A549 (cell line): Measurements from ENCODE around the gene RABEP1. TPM values are rescaled to one million over a fixed set of nuclear protein-coding genes. Genes with fewer than 3 reads are reported as not detected.

Experiments used
- ATAC-seq, 2 experiments: fragments of 200-7000 bp in 1 of 2; fragments of >200 bp in 1 of 2; cut with Nextera tagmentation in 1 of 2; cut with Tn5 transposase in 1 of 2; 3 replicates each; pipeline versions ENCODE4 v1.8.0 to v1.9.1; 2018 to 2020; ENCODE audit warnings: mild to moderate bottlenecking in 1 of 2, moderate library complexity in 1 of 2
- CTCF ChIA-PET: fragments of 300-600 bp; sonication (Branson Sonifier 250); formaldehyde crosslinking; extraction: SDS; loops from one replicate; lab custom pipeline; 2021; ENCODE audit warnings: antibody characterized with exemption, inconsistent platforms; lab: Yijun Ruan, JAX
- POLR2A ChIA-PET: fragments of 350-600 bp; formaldehyde crosslinking; extraction: SDS; loops from one replicate; lab custom pipeline; 2021; ENCODE audit warnings: antibody characterized with exemption, inconsistent platforms; lab: Yijun Ruan, JAX
- DNase-seq, 2 experiments: peaks; one replicate each; pipeline versions ENCODE4 v3.0.0 to v3.0.0-alpha.2; 2011 to 2016; ENCODE audit warnings: low read depth in 1 of 2, low spot score in 1 of 2
- FAIRE-seq: peaks from 2 replicates; lab custom pipeline; 2011; peaks lifted over from hg19 to GRCh38; lab: Jason Lieb, UNC
- H3K27ac ChIP-seq, 2 experiments: fragments of >200 bp; sonication (Bioruptor Twin); formaldehyde crosslinking; 3 replicates each; pipeline ENCODE4 v1.5.1; 2016 to 2017
- H3K4me1 ChIP-seq: fragments of >200 bp; sonication (Bioruptor Twin); formaldehyde crosslinking; 3 replicates; pipeline ENCODE4 v1.6.1; 2016
- H3K4me2 ChIP-seq: fragments of >200 bp; sonication (Bioruptor Twin); formaldehyde crosslinking; 3 replicates; pipeline ENCODE4 v1.6.1; 2016
- H3K4me3 ChIP-seq: fragments of >200 bp; sonication (Bioruptor Twin); formaldehyde crosslinking; 3 replicates; pipeline ENCODE4 v1.5.1; 2016
- H3K9me3 ChIP-seq: fragments of >200 bp; sonication (Bioruptor Twin); formaldehyde crosslinking; 3 replicates; pipeline ENCODE4 v1.6.1; 2016
- BCL3 ChIP-seq: fragments of >200 bp; sonication (Bioruptor Twin); formaldehyde crosslinking; IDR thresholded peaks from 3 replicates; pipeline ENCODE4 v1.6.1; 2016
- CHD2 ChIP-seq: fragments of 150-350 bp; IDR thresholded peaks from 2 replicates; pipeline ENCODE4 v1.6.1; 2014; ENCODE audit warnings: low read length; ENCODE audit not compliant: partially characterized antibody
- CHD4 ChIP-seq: fragments of 200-600 bp; sonication (generic); IDR thresholded peaks from 2 replicates; pipeline ENCODE4 v1.6.1; 2016; ENCODE audit warnings: antibody characterized with exemption, mild to moderate bottlenecking, borderline replicate concordance
- EHF ChIP-seq: fragments of 250-450 bp; sonication (Bioruptor Pico); IDR thresholded peaks from 2 replicates; pipeline ENCODE4 v1.5.0; 2020; ENCODE audit warnings: mild to moderate bottlenecking
- ESRRA ChIP-seq: fragments of 150-350 bp; IDR thresholded peaks from 2 replicates; pipeline ENCODE4 v1.6.1; 2014; ENCODE audit warnings: mild to moderate bottlenecking, low read length, borderline replicate concordance
- FOXS1 ChIP-seq: fragments of 250-450 bp; sonication (Bioruptor Pico); IDR thresholded peaks from 2 replicates; pipeline ENCODE4 v1.5.0; 2020; ENCODE audit warnings: mild to moderate bottlenecking, moderate library complexity
- GATA3 ChIP-seq: IDR thresholded peaks from 2 replicates; pipeline ENCODE4 v1.6.1; 2012; ENCODE audit warnings: borderline replicate concordance
- HDAC2 ChIP-seq: fragments of 200-600 bp; sonication (generic); IDR thresholded peaks from 2 replicates; pipeline ENCODE4 v1.6.1; 2016
- HES2 ChIP-seq: fragments of >200 bp; sonication (Bioruptor Twin); formaldehyde crosslinking; IDR thresholded peaks from 2 replicates; pipeline ENCODE4 v1.6.1; 2016
- HEYL ChIP-seq: fragments of 250-450 bp; sonication (Bioruptor Pico); IDR thresholded peaks from 2 replicates; pipeline ENCODE4 v1.8.0; 2021; ENCODE audit warnings: mild to moderate bottlenecking, moderate library complexity
- HMGXB4 ChIP-seq: fragments of 250-450 bp; sonication (Bioruptor Pico); IDR thresholded peaks from 2 replicates; pipeline ENCODE4 v1.5.0; 2021; ENCODE audit warnings: mild to moderate bottlenecking, moderate library complexity, borderline replicate concordance
- HOXA7 ChIP-seq: fragments of 250-450 bp; sonication (Bioruptor Pico); IDR thresholded peaks from 2 replicates; pipeline ENCODE4 v1.5.0; 2020; ENCODE audit warnings: mild to moderate bottlenecking, moderate library complexity
- HOXB5 ChIP-seq: fragments of 250-450 bp; sonication (Bioruptor Pico); IDR thresholded peaks from 2 replicates; pipeline ENCODE4 v1.5.0; 2020; ENCODE audit warnings: mild to moderate bottlenecking, moderate library complexity
- JUNB ChIP-seq: fragments of >200 bp; sonication (Bioruptor Twin); formaldehyde crosslinking; IDR thresholded peaks from 2 replicates; pipeline ENCODE4 v1.6.1; 2016
- KDM5A ChIP-seq: fragments of 200-600 bp; sonication (generic); IDR thresholded peaks from 2 replicates; pipeline ENCODE4 v1.6.1; 2016; ENCODE audit warnings: antibody characterized with exemption, mild to moderate bottlenecking
- MAX ChIP-seq: IDR thresholded peaks from 2 replicates; pipeline ENCODE4 v1.6.1; 2012
- MAZ ChIP-seq: fragments of 150-350 bp; IDR thresholded peaks from 2 replicates; pipeline ENCODE4 v1.6.1; 2014; ENCODE audit warnings: antibody characterized with exemption, low read depth, low read length, borderline replicate concordance
- NFE2L2 ChIP-seq: fragments of 150-350 bp; conservative IDR thresholded peaks from 2 replicates; pipeline ENCODE4 v1.6.1; 2014; ENCODE audit warnings: low read length
- PHF8 ChIP-seq: fragments of 200-600 bp; sonication (generic); IDR thresholded peaks from 2 replicates; pipeline ENCODE4 v1.6.1; 2016; ENCODE audit warnings: low read depth, mild to moderate bottlenecking, antibody characterized with exemption, moderate library complexity, borderline replicate concordance
- POLR2AphosphoS2 ChIP-seq: conservative IDR thresholded peaks from 2 replicates; pipeline ENCODE4 v1.6.1; 2012; ENCODE audit warnings: low read length, improper control_type of control experiment, inconsistent platforms
- RCOR1 ChIP-seq: fragments of 150-350 bp; IDR thresholded peaks from 2 replicates; pipeline ENCODE4 v1.6.1; 2014; ENCODE audit warnings: antibody characterized with exemption, low read length, low read depth
- RNF2 ChIP-seq: fragments of 200-600 bp; sonication (generic); IDR thresholded peaks from 2 replicates; pipeline ENCODE4 v1.6.1; 2016; ENCODE audit warnings: low read depth, mild to moderate bottlenecking, antibody characterized with exemption, moderate library complexity, borderline replicate concordance
- ZFP36 ChIP-seq: fragments of 450-650 bp; IDR thresholded peaks from 2 replicates; pipeline ENCODE4 v1.6.1; 2014; ENCODE audit warnings: borderline replicate concordance; ENCODE audit not compliant: partially characterized antibody
- ZSCAN20 ChIP-seq: fragments of 250-450 bp; sonication (Bioruptor Pico); IDR thresholded peaks from 2 replicates; pipeline ENCODE4 v1.8.0; 2022; ENCODE audit warnings: mild to moderate bottlenecking, moderate library complexity
- WGBS: methylation state at CpG from one replicate; pipeline ENCODE4 v1.1.6; 2017; ENCODE audit errors: missing lambda C conversion rate; 5-methylcytosine and 5-hydroxymethylcytosine counted together
- polyA plus RNA-seq, 4 experiments: library from polyadenylated mRNA; depleted of rRNA in 3 of 4; stranded (reverse); fragments of >200 nt; fragmentation: RNase III in 1 of 4; extraction: RNeasy Plus Mini Kit Qiagen cat#74134 plus additional on column Dnase treatment in 1 of 4; gene quantifications; 2 replicates in 3 of 4; 3 replicates in 1 of 4; pipeline ENCODE4 v1.2.3, GENCODE V29; 2011 to 2017

RABEP1 gene
- polyA plus RNA-seq, 2 of the 4 experiments (the other 2 are of a cell fraction) = 44.7 to 65.5 TPM

- Histone ChIP-seq H3K27ac (no peak overlapping the region), H3K4me1 (no peaks in the 10 kb centered on the region), H3K4me2 (no peak overlapping the region), H3K4me3 (no peak overlapping the region), H3K9me3 (no peaks in the 10 kb centered on the region)
- CTCF ChIA-PET = interaction anchor here (1.1 to 1.4 kb wide), 4 partner anchors 15 to 109 kb away, joined by 3 to 5 read pairs (median 4); partner anchors contain the start of genes C1QBP and RABEP1
- DNase-seq = no peak
- FAIRE-seq = peak; percentile 51
- TF ChIP-seq ESRRA (no peak), HDAC2 (no peak), CHD2 (no peak)
- POLR2A ChIA-PET = no interaction called here
- 56% methylated on average over 2 of the region's 2 CpGs for WGBS
- no peak for ATAC-seq
Observed at GRCh38 chr17:5329784-5330557, 47.9 kb downstream of the RABEP1 start.

GRCh38 chr17:5330981-5331380 is 48.9 kb downstream of the RABEP1 start:
- ATAC-seq (no peak), FAIRE-seq (no peak), DNase-seq (no peak)
- TF ChIP-seq FOXS1 = no peak
- no peak for TF ChIP-seq MAZ
- no peak for TF ChIP-seq EHF (CRISPR knock-in tag)
- no peak for TF ChIP-seq HES2
- no peak for TF ChIP-seq HOXA7 (CRISPR knock-in tag)
- TF ChIP-seq POLR2AphosphoS2 = no peak
- no peak for TF ChIP-seq RCOR1
- no peak for TF ChIP-seq JUNB
- no peak for TF ChIP-seq HMGXB4
- no peak for TF ChIP-seq PHF8
- TF ChIP-seq NFE2L2 = no peak
- TF ChIP-seq MAX = no peak
- no peak for TF ChIP-seq RNF2
- H3K4me1 ChIP-seq = no peaks in the 10 kb centered on the region
- no peak overlapping the region for H3K27ac ChIP-seq
- WGBS = 88% methylated on average over 2 of the region's 2 CpGs
- H3K9me3 ChIP-seq = no peaks in the 10 kb centered on the region
- H3K4me3 ChIP-seq = no peak overlapping the region
- ChIA-PET CTCF (no interaction called here), POLR2A (no interaction called here)
- no peak overlapping the region for H3K4me2 ChIP-seq

GRCh38 chr17:5331506-5331905 is 49.4 kb downstream of the RABEP1 start:
- POLR2A ChIA-PET = interaction anchor here (0.6 kb wide), 1 partner anchor 67 kb away, joined by 3 read pairs; no protein-coding TSS in a partner anchor
- H3K4me1 ChIP-seq = no peaks in the 10 kb centered on the region
- ATAC-seq (no peak), FAIRE-seq (no peak)
- 93% methylated on average over 4 of the region's 4 CpGs for WGBS
- no peak for TF ChIP-seq CHD2
- no peak for TF ChIP-seq ZFP36
- no peak for TF ChIP-seq BCL3
- no peak for TF ChIP-seq HOXB5 (CRISPR knock-in tag)
- TF ChIP-seq KDM5A = no peak
- no peak for TF ChIP-seq JUNB
- TF ChIP-seq GATA3 = no peak
- no peak for TF ChIP-seq ZSCAN20 (CRISPR knock-in tag)
- no peak for TF ChIP-seq CHD4
- no peak for TF ChIP-seq HEYL (CRISPR knock-in tag)
- TF ChIP-seq, all 56 proteins: peak for 0
- Histone ChIP-seq H3K9me3 (no peaks in the 10 kb centered on the region), H3K4me3 (no peak overlapping the region), H3K27ac (no peak overlapping the region), H3K4me2 (no peak overlapping the region)
- CTCF ChIA-PET = interaction anchor here (1.2 to 1.4 kb wide), 2 partner anchors 81 to 108 kb away, joined by 3 to 5 read pairs; partner anchors contain the start of gene C1QBP
- no peak for DNase-seq
